Endothelial cell of umbilical vein (primary cell): ENCODE data around the gene SCGB1A1.

Experiments used
- CTCF ChIP-seq, 2 donors: IDR thresholded peaks; 1 replicate in 1 of 2; 2 replicates in 1 of 2; pipeline ENCODE4 v1.5.1; 2011; ENCODE audit warnings: low read length in 2 of 2, mild to moderate bottlenecking in 2 of 2, moderate library complexity in 2 of 2, control low read depth in 1 of 2, inconsistent platforms in 1 of 2, low read depth in 1 of 2; ENCODE audit not compliant: insufficient read depth in 1 of 2; ENCODE audit errors: extremely low read depth in 1 of 2
- EZH2 ChIP-seq: IDR thresholded peaks from 2 replicates; pipeline ENCODE4 v1.6.1; 2012; ENCODE audit warnings: borderline replicate concordance, low read depth, mild to moderate bottlenecking, moderate library complexity, low read length, inconsistent platforms; ENCODE audit not compliant: severe bottlenecking
- FOS ChIP-seq: IDR thresholded peaks from 2 replicates; pipeline ENCODE4 v1.6.1; 2011; ENCODE audit warnings: mild to moderate bottlenecking, low read length, moderate library complexity, borderline replicate concordance; ENCODE audit not compliant: insufficient read depth
- GATA2 ChIP-seq: IDR thresholded peaks from 2 replicates; pipeline ENCODE4 v1.7.0; 2011; ENCODE audit warnings: low read depth, mild to moderate bottlenecking, moderate library complexity, mixed read lengths, low read length; ENCODE audit not compliant: insufficient read length, insufficient read depth
- JUN ChIP-seq: IDR thresholded peaks from 2 replicates; pipeline ENCODE4 v1.6.1; 2011; ENCODE audit warnings: borderline replicate concordance, low read depth; ENCODE audit not compliant: insufficient read length, insufficient read depth
- MAX ChIP-seq: IDR thresholded peaks from 2 replicates; pipeline ENCODE4 v1.6.1; 2011; ENCODE audit not compliant: insufficient read depth, insufficient read length
- POLR2A ChIP-seq: IDR thresholded peaks from 2 replicates; pipeline ENCODE4 v1.6.1; 2012; ENCODE audit warnings: low read depth, mild to moderate bottlenecking, control low read depth, low read length
- POLR2AphosphoS5 ChIP-seq: IDR thresholded peaks from 2 replicates; pipeline ENCODE4 v1.6.1; 2012; ENCODE audit warnings: low read depth, mild to moderate bottlenecking, control low read depth, low read length, moderate library complexity; ENCODE audit not compliant: insufficient read depth

GRCh38 chr11:62456630-62457029 is 37.8 kb downstream of the SCGB1A1 start:
- no peak for TF ChIP-seq CTCF (IDR thresholded peaks at IDR 0.05; ENCODE audit: extremely low read depth in 1 of 2, insufficient read depth in 1 of 2, low read depth in 1 of 2, low read length in 2 of 2)
- no peak for TF ChIP-seq POLR2AphosphoS5
- TF ChIP-seq GATA2 = no peak
- TF ChIP-seq EZH2 = no peak
- no peak for TF ChIP-seq MAX
- TF ChIP-seq POLR2A = no peak
- TF ChIP-seq FOS = no peak
- no peak for TF ChIP-seq JUN
